HepG2 (cell line): ENCODE measurements around the gene AEBP1. TPM values are rescaled to one million over a fixed set of nuclear protein-coding genes. Genes with fewer than 3 reads are reported as not detected.
A peak's percentile ranks its signal among the peaks of the same experiment; 100 is the strongest.

ENCODE experiments used
- ARHGAP35 ChIP-seq: sonication (generic); formaldehyde crosslinking; IDR thresholded peaks from 2 replicates; pipeline ENCODE4 v1.9.0; 2022; ENCODE audit warnings: mild to moderate bottlenecking, inconsistent platforms, moderate library complexity, missing genetic modification reagents, borderline replicate concordance
- ASH2L ChIP-seq: fragments of 300-600, 200-600 bp; sonication (generic); IDR thresholded peaks from 2 replicates; pipeline ENCODE4 v1.7.0; 2017; ENCODE audit warnings: low read depth, mild to moderate bottlenecking, moderate library complexity, mixed read lengths, low read length; ENCODE audit not compliant: insufficient read length
- BRD4 ChIP-seq: sonication (generic); formaldehyde crosslinking; IDR thresholded peaks from 2 replicates; pipeline ENCODE4 v1.4.0; 2020; ENCODE audit warnings: missing genetic modification reagents
- FOXM1 ChIP-seq: sonication (generic); formaldehyde crosslinking; IDR thresholded peaks from 2 replicates; pipeline ENCODE4 v1.5.0; 2020; ENCODE audit warnings: missing genetic modification reagents
- GATAD2A ChIP-seq: IDR thresholded peaks from 2 replicates; pipeline ENCODE4 v1.6.1; 2016
- HBP1 ChIP-seq: IDR thresholded peaks from 2 replicates; pipeline ENCODE4 v1.6.1; 2016; ENCODE audit warnings: low read depth, control low read depth
- MAZ ChIP-seq, 2 experiments: sonication (generic) in 1 of 2; formaldehyde crosslinking in 1 of 2; IDR thresholded peaks; 2 replicates each; pipeline versions ENCODE4 v1.5.0 to v1.6.1; 2012 to 2020; ENCODE audit warnings: low read depth in 2 of 2, mild to moderate bottlenecking in 2 of 2, borderline replicate concordance in 1 of 2, improper control_type of control experiment in 1 of 2, low read length in 1 of 2, missing genetic modification reagents in 1 of 2, moderate library complexity in 1 of 2
- MIER3 ChIP-seq: IDR thresholded peaks from 2 replicates; pipeline ENCODE4 v1.6.1; 2016; ENCODE audit warnings: missing compliant biosample characterization, borderline replicate concordance
- NFYB ChIP-seq: sonication (generic); formaldehyde crosslinking; IDR thresholded peaks from 2 replicates; pipeline ENCODE4 v1.4.0; 2020; ENCODE audit warnings: missing genetic modification reagents
- RXRB ChIP-seq: IDR thresholded peaks from 2 replicates; pipeline ENCODE4 v1.6.1; 2016; ENCODE audit warnings: borderline replicate concordance, missing genetic modification reagents, missing compliant biosample characterization
- SAFB2 ChIP-seq: sonication (generic); formaldehyde crosslinking; IDR thresholded peaks from 2 replicates; pipeline ENCODE4 v1.5.1; 2020; ENCODE audit warnings: missing genetic modification reagents, low read depth, mild to moderate bottlenecking, borderline replicate concordance
- SNAI1 ChIP-seq: sonication (generic); formaldehyde crosslinking; IDR thresholded peaks from 2 replicates; pipeline ENCODE4 v1.5.0; 2020; ENCODE audit warnings: mild to moderate bottlenecking, missing genetic modification reagents, borderline replicate concordance
- SSRP1 ChIP-seq: IDR thresholded peaks from 2 replicates; pipeline ENCODE4 v1.6.1; 2016; ENCODE audit warnings: control low read depth
- TCF7L2 ChIP-seq: IDR thresholded peaks from 2 replicates; pipeline ENCODE4 v1.6.1; 2011; ENCODE audit warnings: mild to moderate bottlenecking, low read depth, low read length, moderate library complexity
- ZBTB42 ChIP-seq: sonication (generic); formaldehyde crosslinking; IDR thresholded peaks from 2 replicates; pipeline ENCODE4 v1.5.0; 2020; ENCODE audit warnings: mild to moderate bottlenecking, missing genetic modification reagents
- ZFP36 ChIP-seq: fragments of 150-350 bp; IDR thresholded peaks from 2 replicates; pipeline ENCODE4 v1.6.1; 2018; ENCODE audit warnings: borderline replicate concordance, low read length, low read depth; ENCODE audit not compliant: partially characterized antibody
- ZFX ChIP-seq: sonication (generic); formaldehyde crosslinking; IDR thresholded peaks from 2 replicates; pipeline ENCODE4 v1.4.0; 2020; ENCODE audit warnings: mild to moderate bottlenecking, low read depth, missing genetic modification reagents, moderate library complexity
- ZIK1 ChIP-seq: sonication (generic); formaldehyde crosslinking; IDR thresholded peaks from 2 replicates; pipeline ENCODE4 v1.5.0; 2020; ENCODE audit warnings: mild to moderate bottlenecking, low read depth, missing genetic modification reagents, borderline replicate concordance
- ZNF558 ChIP-seq: sonication (generic); formaldehyde crosslinking; IDR thresholded peaks from 2 replicates; pipeline ENCODE4 v1.9.0; 2022; ENCODE audit warnings: mild to moderate bottlenecking, missing genetic modification reagents, borderline replicate concordance
- ZNF709 ChIP-seq: sonication (generic); formaldehyde crosslinking; IDR thresholded peaks from 2 replicates; pipeline ENCODE4 v1.5.0; 2020; ENCODE audit warnings: mild to moderate bottlenecking, missing genetic modification reagents
- ZNF713 ChIP-seq: sonication (generic); formaldehyde crosslinking; IDR thresholded peaks from 2 replicates; pipeline ENCODE4 v1.4.0; 2020; ENCODE audit warnings: mild to moderate bottlenecking, missing genetic modification reagents
- polyA plus RNA-seq, 8 experiments: library from polyadenylated mRNA; depleted of rRNA in 3 of 8; stranded (reverse) in 7 of 8; unstranded in 1 of 8; fragments of >200 nt; fragmentation: Illumina TruSeq in 4 of 8; extraction: Trizol in 4 of 8; gene quantifications; 2 replicates each; pipeline versions ENCODE4 v1.2.1 to v1.2.3, GENCODE V29; 2011 to 2016; ENCODE audit warnings: low read depth in 4 of 8, missing spikeins in 1 of 8, mixed read lengths in 1 of 8; ENCODE audit not compliant: insufficient read depth in 1 of 8
- total RNA-seq, 5 experiments: library from RNA; depleted of rRNA; stranded (reverse); fragments of >200 nt; fragmentation: Illumina TruSeq; extraction: Trizol; gene quantifications; 2 replicates each; pipeline ENCODE4 v1.2.3, GENCODE V29; 2016; ENCODE audit warnings: low read depth in 1 of 5
- TF ChIP-seq, protein P1 (sequence below): sonication (generic); formaldehyde crosslinking; IDR thresholded peaks from 2 replicates; pipeline ENCODE4 v1.4.0; 2020; ENCODE audit warnings: mild to moderate bottlenecking, missing genetic modification reagents, borderline replicate concordance
- TF ChIP-seq, protein P2 (sequence below): sonication (generic); formaldehyde crosslinking; IDR thresholded peaks from 2 replicates; pipeline ENCODE4 v1.4.0; 2020; ENCODE audit warnings: mild to moderate bottlenecking, missing genetic modification reagents

The AEBP1 gene
- total and polyA plus RNA-seq, 2 of the 13 experiments (the other 11 are each of a cell fraction or from before 2014, with no cell fraction given) = 0.22 to 0.55 TPM

GRCh38 chr7:44131173-44132029, 27.3 kb downstream of the AEBP1 start (continued):
- TF ChIP-seq SAFB2 (CRISPR knock-in tag) = no peak
- TF ChIP-seq NFYB (CRISPR knock-in tag) = peak; percentile 71
- TF ChIP-seq ZIK1 (CRISPR knock-in tag) = no peak
- TF ChIP-seq BRD4 (CRISPR knock-in tag) = no peak
- TF ChIP-seq ZNF713 (CRISPR knock-in tag) = no peak
- TF ChIP-seq MIER3 = peak; percentile 85; the same call in 1 of the 2 replicates
- 0 out of 2 replicates have a peak, but pooled peaks have one; percentile 48 for TF ChIP-seq SSRP1 (CRISPR knock-in tag)
- TF ChIP-seq, protein P1, sequence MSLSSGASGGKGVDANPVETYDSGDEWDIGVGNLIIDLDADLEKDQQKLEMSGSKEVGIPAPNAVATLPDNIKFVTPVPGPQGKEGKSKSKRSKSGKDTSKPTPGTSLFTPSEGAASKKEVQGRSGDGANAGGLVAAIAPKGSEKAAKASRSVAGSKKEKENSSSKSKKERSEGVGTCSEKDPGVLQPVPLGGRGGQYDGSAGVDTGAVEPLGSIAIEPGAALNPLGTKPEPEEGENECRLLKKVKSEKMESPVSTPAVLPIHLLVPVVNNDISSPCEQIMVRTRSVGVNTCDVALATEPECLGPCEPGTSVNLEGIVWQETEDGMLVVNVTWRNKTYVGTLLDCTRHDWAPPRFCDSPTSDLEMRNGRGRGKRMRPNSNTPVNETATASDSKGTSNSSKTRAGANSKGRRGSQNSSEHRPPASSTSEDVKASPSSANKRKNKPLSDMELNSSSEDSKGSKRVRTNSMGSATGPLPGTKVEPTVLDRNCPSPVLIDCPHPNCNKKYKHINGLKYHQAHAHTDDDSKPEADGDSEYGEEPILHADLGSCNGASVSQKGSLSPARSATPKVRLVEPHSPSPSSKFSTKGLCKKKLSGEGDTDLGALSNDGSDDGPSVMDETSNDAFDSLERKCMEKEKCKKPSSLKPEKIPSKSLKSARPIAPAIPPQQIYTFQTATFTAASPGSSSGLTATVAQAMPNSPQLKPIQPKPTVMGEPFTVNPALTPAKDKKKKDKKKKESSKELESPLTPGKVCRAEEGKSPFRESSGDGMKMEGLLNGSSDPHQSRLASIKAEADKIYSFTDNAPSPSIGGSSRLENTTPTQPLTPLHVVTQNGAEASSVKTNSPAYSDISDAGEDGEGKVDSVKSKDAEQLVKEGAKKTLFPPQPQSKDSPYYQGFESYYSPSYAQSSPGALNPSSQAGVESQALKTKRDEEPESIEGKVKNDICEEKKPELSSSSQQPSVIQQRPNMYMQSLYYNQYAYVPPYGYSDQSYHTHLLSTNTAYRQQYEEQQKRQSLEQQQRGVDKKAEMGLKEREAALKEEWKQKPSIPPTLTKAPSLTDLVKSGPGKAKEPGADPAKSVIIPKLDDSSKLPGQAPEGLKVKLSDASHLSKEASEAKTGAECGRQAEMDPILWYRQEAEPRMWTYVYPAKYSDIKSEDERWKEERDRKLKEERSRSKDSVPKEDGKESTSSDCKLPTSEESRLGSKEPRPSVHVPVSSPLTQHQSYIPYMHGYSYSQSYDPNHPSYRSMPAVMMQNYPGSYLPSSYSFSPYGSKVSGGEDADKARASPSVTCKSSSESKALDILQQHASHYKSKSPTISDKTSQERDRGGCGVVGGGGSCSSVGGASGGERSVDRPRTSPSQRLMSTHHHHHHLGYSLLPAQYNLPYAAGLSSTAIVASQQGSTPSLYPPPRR = no peak
- TF ChIP-seq ZNF709 = 0 out of 2 replicates have a peak, but pooled peaks have one; percentile 45
- no peak for TF ChIP-seq MAZ (IDR thresholded peaks at IDR 0.05; ENCODE audit: borderline replicate concordance, low read depth, low read length)
- peak; percentile 69; the same call in 1 of the 2 replicates for TF ChIP-seq MAZ (CRISPR knock-in tag; IDR thresholded peaks at IDR 0.05; ENCODE audit: low read depth)
- TF ChIP-seq GATAD2A (CRISPR knock-in tag) = peak; percentile 60
- no peak for TF ChIP-seq ZBTB42 (CRISPR knock-in tag)
- TF ChIP-seq RXRB = peak; percentile 99
- TF ChIP-seq, protein P2, sequence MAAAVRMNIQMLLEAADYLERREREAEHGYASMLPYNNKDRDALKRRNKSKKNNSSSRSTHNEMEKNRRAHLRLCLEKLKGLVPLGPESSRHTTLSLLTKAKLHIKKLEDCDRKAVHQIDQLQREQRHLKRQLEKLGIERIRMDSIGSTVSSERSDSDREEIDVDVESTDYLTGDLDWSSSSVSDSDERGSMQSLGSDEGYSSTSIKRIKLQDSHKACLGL (CRISPR knock-in tag) = no peak
- TF ChIP-seq ZFP36 = no peak
- no peak for TF ChIP-seq SNAI1 (CRISPR knock-in tag)
- no peak for TF ChIP-seq FOXM1 (CRISPR knock-in tag)
- TF ChIP-seq ASH2L = no peak
- TF ChIP-seq ZFX (CRISPR knock-in tag) = peak; percentile 40; the same call in 1 of the 2 replicates
- no peak for TF ChIP-seq TCF7L2
- TF ChIP-seq HBP1 (CRISPR knock-in tag) = no peak
- no peak for TF ChIP-seq ARHGAP35 (CRISPR knock-in tag)
- no peak for TF ChIP-seq ZNF558 (CRISPR knock-in tag)
